Spleen (tissue), 11 donors: ENCODE measurements around the gene LHFPL3. TPM values are rescaled to one million over a fixed set of nuclear protein-coding genes. Genes with fewer than 3 reads are reported as not detected.

Source experiments
- DNase-seq: peaks from one replicate; pipeline ENCODE4 v3.0.0-alpha.2; 2020
- H3K27ac ChIP-seq, 8 donors: fragments of 200-600 bp; sonication (generic) in 7 of 8; 1 replicate in 4 of 8; 2 replicates in 4 of 8; pipeline versions ENCODE4 v1.5.0 to v1.8.0; 2016 to 2021; ENCODE audit warnings: inconsistent platforms in 4 of 8, mild to moderate bottlenecking in 4 of 8, moderate library complexity in 1 of 8
- H3K27me3 ChIP-seq, 7 donors: fragments of 200-600 bp; sonication (generic) in 6 of 7; replicated peaks in 1 of 7; 1 replicate in 4 of 7; 2 replicates in 3 of 7; pipeline versions ENCODE4 v1.5.0 to v1.8.0; 2016 to 2021; ENCODE audit warnings: inconsistent platforms in 3 of 7, mild to moderate bottlenecking in 1 of 7
- H3K36me3 ChIP-seq, 6 donors: fragments of 200-600 bp; sonication (generic) in 5 of 6; 1 replicate in 4 of 6; 2 replicates in 2 of 6; pipeline versions ENCODE4 v1.5.0 to v1.8.0; 2016 to 2021; ENCODE audit warnings: inconsistent platforms in 2 of 6
- H3K4me1 ChIP-seq, 6 donors: fragments of 200-600 bp; sonication (generic) in 5 of 6; 1 replicate in 3 of 6; 2 replicates in 3 of 6; pipeline versions ENCODE4 v1.5.0 to v1.8.0; 2016 to 2021; ENCODE audit warnings: inconsistent platforms in 3 of 6
- H3K4me3 ChIP-seq, 8 donors: fragments of 200-600 bp; sonication (generic) in 7 of 8; 1 replicate in 4 of 8; 2 replicates in 4 of 8; pipeline versions ENCODE4 v1.5.0 to v1.8.0; 2016 to 2021; ENCODE audit warnings: inconsistent platforms in 4 of 8, mild to moderate bottlenecking in 4 of 8, moderate library complexity in 2 of 8
- H3K9me3 ChIP-seq, 8 donors: fragments of 200-600 bp; sonication (generic) in 7 of 8; 1 replicate in 4 of 8; 2 replicates in 4 of 8; pipeline versions ENCODE4 v1.5.0 to v1.8.0; 2016 to 2021; ENCODE audit warnings: inconsistent platforms in 4 of 8
- POLR2A ChIP-seq, 3 donors: fragments of 450-650 bp; IDR thresholded peaks; one replicate each; pipeline ENCODE4 v1.5.1; 2017; ENCODE audit warnings: antibody characterized with exemption in 3 of 3, mild to moderate bottlenecking in 1 of 3
- POLR2AphosphoS5 ChIP-seq, 3 donors: sonication (generic); formaldehyde crosslinking; IDR thresholded peaks; one replicate each; pipeline ENCODE4 v1.5.1; 2017; ENCODE audit warnings: antibody characterized with exemption in 3 of 3
- WGBS, 5 donors: extraction: QIAGEN DNeasy Blood & Tissue Kit in 3 of 5; methylation state at CpG; one replicate each; pipeline versions ENCODE4 v1.1.5 to v1.1.7; 2013 to 2018; 5-methylcytosine and 5-hydroxymethylcytosine counted together
- intact Hi-C: fragments of 100-400 bp; cut with DNase I; formaldehyde crosslinking; loops from one replicate; pipeline ENCODE4 v1.15.0; 2023; ENCODE audit warnings: low total_unique reads
- polyA plus RNA-seq, 3 donors: library from polyadenylated mRNA; stranded (reverse); fragments of 200-250 nt; gene quantifications; one replicate each; pipeline ENCODE4 v1.2.1, GENCODE V29; 2013
- total RNA-seq, 7 donors: library from RNA; depleted of rRNA in 3 of 7; stranded (reverse); fragments of >200 nt in 3 of 7; fragmentation: NEBNext Ultra II Directional in 4 of 7; extraction: Animal tissue kit (Norgen Biotek cat#: 25700) in 4 of 7; gene quantifications; one replicate each; pipeline versions ENCODE4 v1.1.0 to v1.2.1, GENCODE V29; 2016 to 2021
- TF ChIP-seq, protein P1 (sequence below), 11 experiments: fragments of 200-600 bp in 7 of 11; fragments of 450-650 bp in 4 of 11; sonication (generic) in 4 of 11; IDR thresholded peaks in 8 of 11; conservative IDR thresholded peaks in 3 of 11; 1 replicate in 7 of 11; 2 replicates in 4 of 11; pipeline versions ENCODE4 v1.4.0 to v1.8.0; 2016 to 2021; ENCODE audit warnings: antibody characterized with exemption in 11 of 11, inconsistent platforms in 4 of 11, mild to moderate bottlenecking in 1 of 11
- donor health status: healthy with polysubstance abuse.
- donor health status: DM: no; HTN: no; CAD: no; lungs with moderate emphysema.
- donor health status: DM: no; HTN: no; CAD: no.
- donor health status: Bipolar disorder and iron deficiency.
- donor health status: healthy.
- donor health status: DM: no; HTN: no; CAD: no.
- donor health status: DM: yes; HTN: yes; CAD: no.

Gene LHFPL3
- total and polyA plus RNA-seq, 10 donors: 0.07 to 1.0 (median 0.20) TPM; not detected in 3

DNA sequence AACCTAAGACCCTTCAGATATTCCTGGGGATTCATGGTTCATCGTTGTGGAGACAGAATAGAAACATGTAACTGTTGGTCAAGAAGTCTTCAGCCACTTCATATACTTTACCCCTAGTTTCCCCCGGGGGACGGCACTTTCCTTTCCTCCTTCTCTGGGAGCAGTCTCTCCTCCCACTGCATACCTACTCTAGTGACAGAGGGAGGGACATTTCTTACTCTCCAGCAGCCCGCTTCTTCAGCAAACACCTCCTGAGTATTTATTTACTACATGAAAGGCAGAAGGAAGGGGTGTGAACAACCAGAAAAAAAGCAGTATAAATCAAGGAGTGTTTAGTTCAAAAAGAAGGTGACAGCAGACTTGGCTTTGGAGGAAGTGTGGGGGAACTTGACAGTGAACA is 69.0 kb downstream of the LHFPL3 start:
- peaks cover 0 to 16% (median 0%) of the 10 kb centered on the region in 7 donors for H3K27me3 ChIP-seq
- intact Hi-C loops: no loop called here
- no peaks in the 10 kb centered on the region for H3K36me3 ChIP-seq
- WGBS, 5 donors: 25 to 32% (median 27%) methylated on average over 4 of the region's 4 CpGs
- H3K9me3 ChIP-seq: no peaks in the 10 kb centered on the region
- no peak overlapping the region for H3K27ac ChIP-seq
- no peaks in the 10 kb centered on the region for H3K4me1 ChIP-seq
- no peak for TF ChIP-seq POLR2A (IDR thresholded peaks at IDR 0.05)
- no peak for TF ChIP-seq POLR2AphosphoS5 (IDR thresholded peaks at IDR 0.05)
- TF ChIP-seq, protein P1, sequence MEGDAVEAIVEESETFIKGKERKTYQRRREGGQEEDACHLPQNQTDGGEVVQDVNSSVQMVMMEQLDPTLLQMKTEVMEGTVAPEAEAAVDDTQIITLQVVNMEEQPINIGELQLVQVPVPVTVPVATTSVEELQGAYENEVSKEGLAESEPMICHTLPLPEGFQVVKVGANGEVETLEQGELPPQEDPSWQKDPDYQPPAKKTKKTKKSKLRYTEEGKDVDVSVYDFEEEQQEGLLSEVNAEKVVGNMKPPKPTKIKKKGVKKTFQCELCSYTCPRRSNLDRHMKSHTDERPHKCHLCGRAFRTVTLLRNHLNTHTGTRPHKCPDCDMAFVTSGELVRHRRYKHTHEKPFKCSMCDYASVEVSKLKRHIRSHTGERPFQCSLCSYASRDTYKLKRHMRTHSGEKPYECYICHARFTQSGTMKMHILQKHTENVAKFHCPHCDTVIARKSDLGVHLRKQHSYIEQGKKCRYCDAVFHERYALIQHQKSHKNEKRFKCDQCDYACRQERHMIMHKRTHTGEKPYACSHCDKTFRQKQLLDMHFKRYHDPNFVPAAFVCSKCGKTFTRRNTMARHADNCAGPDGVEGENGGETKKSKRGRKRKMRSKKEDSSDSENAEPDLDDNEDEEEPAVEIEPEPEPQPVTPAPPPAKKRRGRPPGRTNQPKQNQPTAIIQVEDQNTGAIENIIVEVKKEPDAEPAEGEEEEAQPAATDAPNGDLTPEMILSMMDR (IDR thresholded peaks at IDR 0.05 in 8 of 11, conservative IDR thresholded peaks at IDR 0.05 in 3 of 11): no peak
- DNase-seq: no peak
- no peak overlapping the region for H3K4me3 ChIP-seq

GRCh38 chr7:104408371-104408770 is 80.0 kb downstream of the LHFPL3 start:
- intact Hi-C loops: no loop called here

GRCh38 chr7:104410742-104411141 is 82.3 kb downstream of the LHFPL3 start:
- WGBS, 5 donors: 65 to 82% (median 75%) methylated on average over 5 of the region's 5 CpGs

More at GRCh38 chr7:104408371-104408770, 80.0 kb downstream of the LHFPL3 start:
- no peaks in the 10 kb centered on the region for H3K9me3 ChIP-seq
- H3K4me1 ChIP-seq: no peaks in the 10 kb centered on the region
- 81 to 93% (median 87%) methylated on average over 1 of the region's 1 CpG for WGBS, 5 donors
- H3K4me3 ChIP-seq: no peak overlapping the region
- no peak for DNase-seq
- H3K36me3 ChIP-seq: no peaks in the 10 kb centered on the region
- H3K27ac ChIP-seq: no peak overlapping the region
- no peaks in the 10 kb centered on the region for H3K27me3 ChIP-seq
- TF ChIP-seq, protein P1 (IDR thresholded peaks at IDR 0.05 in 8 of 11, conservative IDR thresholded peaks at IDR 0.05 in 3 of 11): no peak
- TF ChIP-seq POLR2AphosphoS5 (IDR thresholded peaks at IDR 0.05): no peak
- no peak for TF ChIP-seq POLR2A (IDR thresholded peaks at IDR 0.05)

GRCh38 chr7:104412911-104413310 is 84.5 kb downstream of the LHFPL3 start:
- WGBS, 5 donors: 43 to 60% (median 49%) methylated on average over 3 of the region's 3 CpGs
- intact Hi-C loops: no loop called here

More at GRCh38 chr7:104410742-104411141, 82.3 kb downstream of the LHFPL3 start:
- TF ChIP-seq POLR2A (IDR thresholded peaks at IDR 0.05) (no peak), POLR2AphosphoS5 (IDR thresholded peaks at IDR 0.05) (no peak)
- TF ChIP-seq, protein P1 (IDR thresholded peaks at IDR 0.05 in 8 of 11, conservative IDR thresholded peaks at IDR 0.05 in 3 of 11): no peak
- Histone ChIP-seq H3K9me3 (no peaks in the 10 kb centered on the region), H3K36me3 (no peaks in the 10 kb centered on the region), H3K4me3 (no peak overlapping the region), H3K27ac (no peak overlapping the region), H3K27me3 (no peaks in the 10 kb centered on the region), H3K4me1 (no peaks in the 10 kb centered on the region)
- intact Hi-C loops: no loop called here
- no peak for DNase-seq

More at GRCh38 chr7:104412911-104413310, 84.5 kb downstream of the LHFPL3 start:
- no peak overlapping the region for H3K27ac ChIP-seq
- TF ChIP-seq POLR2AphosphoS5 (IDR thresholded peaks at IDR 0.05): no peak
- no peak for TF ChIP-seq POLR2A (IDR thresholded peaks at IDR 0.05)
- TF ChIP-seq, protein P1 (IDR thresholded peaks at IDR 0.05 in 8 of 11, conservative IDR thresholded peaks at IDR 0.05 in 3 of 11): no peak
- no peak for DNase-seq
- no peaks in the 10 kb centered on the region for H3K36me3 ChIP-seq
- H3K4me1 ChIP-seq: no peaks in the 10 kb centered on the region
- no peaks in the 10 kb centered on the region for H3K27me3 ChIP-seq
- H3K9me3 ChIP-seq: no peaks in the 10 kb centered on the region
- H3K4me3 ChIP-seq: no peak overlapping the region
